Caco-2 (cell line): ENCODE data around the gene SLC1A2. TPM values are rescaled to one million over a fixed set of nuclear protein-coding genes. Genes with fewer than 3 reads are reported as not detected.
"Not testable (repeated sequence)": the region's sequence is repeated elsewhere in the genome, so short reads cannot be mapped to it uniquely, and the experiment has no call there.

Experiments used
- BruUV-seq: library from RNA; stranded (reverse); fragments of 400-500 nt; replicated peaks from 2 replicates; lab custom pipeline; 2021; lab: Mats Ljungman, UMichigan
- CTCF ChIA-PET: fragments of 300-600 bp; sonication (Branson Sonifier 250); formaldehyde crosslinking; loops from one replicate; lab custom pipeline; 2022; ENCODE audit warnings: antibody characterized with exemption; lab: Charles Lee
- POLR2A ChIA-PET: fragments of 300-600 bp; sonication (Branson Sonifier 250); formaldehyde crosslinking; loops from one replicate; lab custom pipeline; 2022; ENCODE audit warnings: antibody characterized with exemption; lab: Charles Lee
- DNase-seq, 2 experiments: peaks; one replicate each; pipeline versions ENCODE4 v3.0.0 to v3.0.0-alpha.2; 2020 to 2022
- H3K27me3 ChIP-seq: replicated peaks from 2 replicates; pipeline ENCODE4 v1.6.0; 2011; ENCODE audit warnings: low read length; ENCODE audit not compliant: control insufficient read depth, insufficient read depth
- H3K36me3 ChIP-seq: 2 replicates; pipeline ENCODE4 v1.5.1; 2011; ENCODE audit warnings: low read length; ENCODE audit not compliant: control insufficient read depth, insufficient read depth
- H3K4me1 ChIP-seq: fragments of 250-450 bp; sonication (Bioruptor Pico); 2 replicates; pipeline ENCODE4 v1.5.1; 2020; ENCODE audit warnings: mild to moderate bottlenecking
- H3K4me3 ChIP-seq: 2 replicates; pipeline ENCODE4 v1.5.1; 2011; ENCODE audit warnings: low read depth, mild to moderate bottlenecking, control low read depth, low read length
- H3K9me3 ChIP-seq: fragments of 250-450 bp; sonication (Bioruptor Pico); 2 replicates; pipeline ENCODE4 v1.5.1; 2020; ENCODE audit warnings: mild to moderate bottlenecking, moderate library complexity
- H3K27ac Mint-ChIP-seq: one replicate; pipeline ENCODE4 v1.8.0; 2022; ENCODE audit warnings: mixed read lengths; ENCODE audit not compliant: unreplicated experiment
- H3K27me3 Mint-ChIP-seq: one replicate; pipeline ENCODE4 v1.8.0; 2022; ENCODE audit warnings: mixed read lengths; ENCODE audit not compliant: insufficient read depth, unreplicated experiment
- H3K36me3 Mint-ChIP-seq: one replicate; pipeline ENCODE4 v1.8.0; 2022; ENCODE audit warnings: mild to moderate bottlenecking, mixed read lengths; ENCODE audit not compliant: insufficient read depth, unreplicated experiment
- H3K4me1 Mint-ChIP-seq: one replicate; pipeline ENCODE4 v1.8.0; 2022; ENCODE audit warnings: low read depth, mixed read lengths; ENCODE audit not compliant: unreplicated experiment
- H3K4me3 Mint-ChIP-seq: one replicate; pipeline ENCODE4 v1.8.0; 2022; ENCODE audit warnings: mild to moderate bottlenecking, moderate library complexity, mixed read lengths; ENCODE audit not compliant: unreplicated experiment
- H3K9me3 Mint-ChIP-seq: one replicate; pipeline ENCODE4 v1.8.0; 2022; ENCODE audit warnings: mixed read lengths; ENCODE audit not compliant: unreplicated experiment
- CTCF ChIP-seq, 2 experiments: fragments of 200-600 bp in 1 of 2; IDR thresholded peaks; 1 replicate in 1 of 2; 2 replicates in 1 of 2; pipeline versions ENCODE4 v1.5.1 to v1.8.0; 2011 to 2022; ENCODE audit warnings: antibody characterized with exemption in 1 of 2, control low read depth in 1 of 2, inconsistent platforms in 1 of 2, low read depth in 1 of 2, low read length in 1 of 2, mild to moderate bottlenecking in 1 of 2, moderate library complexity in 1 of 2; ENCODE audit not compliant: insufficient read depth in 1 of 2, severe bottlenecking in 1 of 2, unreplicated experiment in 1 of 2
- intact Hi-C: fragments of 100-400 bp; cut with micrococcal nuclease; formaldehyde crosslinking; loops from one replicate; pipeline ENCODE4 v1.10.0; 2022; ENCODE audit not compliant: unreplicated experiment
- total RNA-seq: library from RNA; stranded (reverse); gene quantifications from 2 replicates; pipeline ENCODE4 v1.2.3, GENCODE V29; 2022

SLC1A2 gene
- total RNA-seq, 1 experiment from 2014 or later: 2.0 TPM

GRCh38 chr11:35227576-35228327 lies 191.6 kb downstream of the SLC1A2 start:
- ChIA-PET POLR2A (interaction anchor here (0.5 kb wide), 1 partner anchor 431 kb away, joined by 3 read pairs; no protein-coding TSS in a partner anchor), CTCF (no interaction called here)
- Mint-ChIP-seq H3K27me3 (no peaks in the 10 kb centered on the region), H3K27ac (no peak overlapping the region), H3K4me3 (no peak overlapping the region), H3K36me3 (no peaks in the 10 kb centered on the region), H3K4me1 (no peaks in the 10 kb centered on the region), H3K9me3 (no peaks in the 10 kb centered on the region)
- no TSS peak for BruUV-seq
- intact Hi-C loops: no loop called here
- no peak overlapping the region for H3K4me3 ChIP-seq
- H3K27me3 ChIP-seq: no peaks in the 10 kb centered on the region
- H3K9me3 ChIP-seq: no peaks in the 10 kb centered on the region
- TF ChIP-seq CTCF (IDR thresholded peaks at IDR 0.05; ENCODE audit: insufficient read depth in 1 of 2, low read depth in 1 of 2, low read length in 1 of 2, severe bottlenecking in 1 of 2, unreplicated experiment in 1 of 2): no peak
- no peaks in the 10 kb centered on the region for H3K4me1 ChIP-seq
- no peaks in the 10 kb centered on the region for H3K36me3 ChIP-seq
- no peak for DNase-seq

- H3K9me3 ChIP-seq, intact Hi-C loops, H3K4me3 ChIP-seq, H3K4me1 Mint-ChIP-seq, H3K27me3 Mint-ChIP-seq, POLR2A ChIA-PET, H3K36me3 ChIP-seq, H3K4me1 ChIP-seq, H3K27me3 ChIP-seq, CTCF ChIA-PET, BruUV-seq, DNase-seq, H3K9me3 Mint-ChIP-seq, H3K36me3 Mint-ChIP-seq, H3K4me3 Mint-ChIP-seq, H3K27ac Mint-ChIP-seq: not testable (repeated sequence)
These were observed 192.6 kb downstream of the SLC1A2 start for GRCh38 chr11:35226756-35227155.

- Mint-ChIP-seq H3K4me1 (no peaks in the 10 kb centered on the region), H3K27ac (no peak overlapping the region), H3K9me3 (no peaks in the 10 kb centered on the region), H3K27me3 (no peaks in the 10 kb centered on the region), H3K4me3 (no peak overlapping the region), H3K36me3 (no peaks in the 10 kb centered on the region)
- no peak overlapping the region for H3K4me3 ChIP-seq
- H3K9me3 ChIP-seq: no peaks in the 10 kb centered on the region
- no peaks in the 10 kb centered on the region for H3K27me3 ChIP-seq
- BruUV-seq: no TSS peak
- no peak for TF ChIP-seq CTCF (IDR thresholded peaks at IDR 0.05; ENCODE audit: insufficient read depth in 1 of 2, low read depth in 1 of 2, low read length in 1 of 2, severe bottlenecking in 1 of 2, unreplicated experiment in 1 of 2)
- ChIA-PET CTCF (no interaction called here), POLR2A (no interaction called here)
- H3K4me1 ChIP-seq: no peaks in the 10 kb centered on the region
- intact Hi-C loops: no loop called here
- no peaks in the 10 kb centered on the region for H3K36me3 ChIP-seq
- DNase-seq: no peak
These were observed 193.3 kb downstream of the SLC1A2 start for GRCh38 chr11:35225946-35226520.
